Left hindlimb (tissue), 1 donor: Measurements from ENCODE around the gene TFCP2L1.
"Not testable (repeated sequence)": the region's sequence is repeated elsewhere in the genome, so short reads cannot be mapped to it uniquely, and the experiment has no call there.

ENCODE experiments used
- DNase-seq: peaks from one replicate; pipeline ENCODE4 v3.0.0-alpha.2; 2018

TFCP2L1 gene, protein sequence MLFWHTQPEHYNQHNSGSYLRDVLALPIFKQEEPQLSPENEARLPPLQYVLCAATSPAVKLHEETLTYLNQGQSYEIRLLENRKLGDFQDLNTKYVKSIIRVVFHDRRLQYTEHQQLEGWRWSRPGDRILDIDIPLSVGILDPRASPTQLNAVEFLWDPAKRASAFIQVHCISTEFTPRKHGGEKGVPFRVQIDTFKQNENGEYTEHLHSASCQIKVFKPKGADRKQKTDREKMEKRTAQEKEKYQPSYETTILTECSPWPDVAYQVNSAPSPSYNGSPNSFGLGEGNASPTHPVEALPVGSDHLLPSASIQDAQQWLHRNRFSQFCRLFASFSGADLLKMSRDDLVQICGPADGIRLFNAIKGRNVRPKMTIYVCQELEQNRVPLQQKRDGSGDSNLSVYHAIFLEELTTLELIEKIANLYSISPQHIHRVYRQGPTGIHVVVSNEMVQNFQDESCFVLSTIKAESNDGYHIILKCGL

DNA sequence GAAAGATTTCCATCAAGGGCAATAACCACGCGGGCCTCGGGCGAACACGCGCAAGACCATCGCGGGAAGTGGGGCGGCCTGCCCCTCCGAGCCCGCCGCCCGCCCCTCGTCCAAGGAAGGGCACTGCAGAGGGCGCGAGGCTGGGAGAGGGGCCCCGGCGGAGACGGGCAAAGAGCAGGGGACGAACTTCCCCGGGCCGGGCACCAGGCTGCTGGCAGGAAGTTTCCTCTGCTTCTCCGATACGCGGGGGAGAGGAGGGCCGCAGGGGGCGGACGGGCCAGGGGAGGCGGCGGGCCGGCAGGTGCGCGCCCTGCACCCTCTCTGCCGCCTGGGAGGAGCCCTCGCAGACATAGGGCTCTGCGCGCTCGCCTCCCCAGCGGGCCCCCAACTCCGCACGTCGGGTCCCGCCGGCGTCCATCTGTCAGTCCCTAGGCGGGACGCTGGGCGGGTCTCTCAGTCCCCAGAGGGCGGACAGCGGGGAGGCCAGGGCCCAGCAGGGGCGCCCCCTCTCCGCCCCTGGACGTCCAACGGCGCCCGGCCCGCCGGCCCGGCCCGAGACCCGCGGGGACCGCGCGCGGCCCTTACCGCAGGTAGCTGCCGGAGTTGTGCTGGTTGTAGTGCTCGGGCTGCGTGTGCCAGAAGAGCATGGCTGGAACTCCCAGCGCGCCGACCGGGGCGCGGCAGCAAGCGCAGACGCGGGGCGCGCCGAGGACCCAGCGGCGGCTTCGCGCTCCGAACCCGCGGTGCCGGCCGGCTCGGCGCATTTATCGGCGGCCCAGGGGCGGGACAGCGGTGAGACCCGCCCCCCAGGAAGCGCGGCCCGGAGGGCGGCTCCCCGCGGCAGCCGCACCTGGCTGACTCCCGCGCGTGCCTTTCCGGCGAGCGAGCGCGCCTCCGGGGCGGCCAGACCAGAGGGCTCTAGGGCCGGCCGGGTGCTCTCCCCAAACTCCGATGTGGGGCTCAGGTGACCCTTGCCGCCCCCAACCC lies at the start of gene TFCP2L1:
Gene TFCP2L1 (minus strand): TSS at position 740 of the 987 bp plus-strand sequence. CDS start 93 bp downstream, at position 647.
- DNase-seq, result no peak

DNA sequence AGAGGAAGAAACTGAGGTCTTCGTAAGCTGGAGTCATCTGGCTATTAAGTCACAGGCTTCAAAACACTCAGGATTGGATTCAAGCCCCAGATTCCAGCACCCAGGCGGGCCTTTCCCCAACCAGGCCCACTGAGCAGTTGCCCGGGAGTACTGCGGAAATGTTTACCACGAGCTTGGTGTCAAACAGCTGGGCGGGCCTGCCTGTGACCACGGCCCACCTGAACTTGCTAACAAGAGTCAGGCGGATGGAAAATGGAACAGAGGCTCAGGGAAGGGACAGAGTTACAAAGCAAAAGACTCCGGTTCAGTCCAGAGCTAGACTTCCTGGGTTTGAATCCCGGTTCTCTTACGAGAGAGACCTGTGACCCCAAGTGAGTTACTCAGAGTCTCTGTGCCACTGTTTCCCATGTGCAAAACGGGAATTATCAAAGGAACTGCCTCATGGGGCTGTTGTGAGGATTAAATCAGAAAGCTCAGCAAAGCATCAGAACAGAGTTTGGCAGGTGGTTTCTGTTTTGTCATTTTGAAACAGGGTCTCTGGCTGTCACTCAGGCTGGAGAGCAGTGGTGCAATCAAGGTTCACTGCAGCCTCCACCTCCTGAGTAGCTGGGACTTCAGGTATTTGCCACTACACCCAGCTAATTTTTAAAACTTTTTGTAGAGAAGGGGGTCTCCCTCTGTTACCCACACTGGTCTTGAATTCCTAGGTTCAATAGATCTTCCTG lies 49.0 kb upstream of the TFCP2L1 start:
- no peak for DNase-seq

DNA sequence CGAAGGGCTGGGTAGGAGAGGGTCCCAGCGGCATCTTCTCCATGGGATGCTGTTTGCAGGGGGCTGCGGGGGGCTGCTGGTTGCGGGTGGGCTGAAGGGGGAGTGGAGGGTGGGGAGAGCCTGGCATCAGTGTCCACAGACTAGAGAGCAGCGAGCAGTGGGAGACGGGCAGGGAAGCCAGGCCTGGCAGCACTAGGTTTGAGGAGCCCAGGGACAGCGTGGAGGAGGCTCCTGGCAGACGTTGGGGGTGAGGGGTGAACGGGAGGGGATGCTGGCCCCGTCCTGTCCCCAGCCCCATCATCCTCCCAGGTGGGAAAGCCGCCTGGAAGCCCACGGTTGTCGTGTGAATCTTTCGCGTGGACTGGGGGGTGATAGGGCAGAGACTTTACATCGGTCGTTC lies 48.2 kb upstream of the TFCP2L1 start:
- no peak for DNase-seq

GRCh38 chr2:121331324-121331723 lies 46.3 kb upstream of the TFCP2L1 start:
- not testable (repeated sequence) for DNase-seq

- no peak for DNase-seq
These were observed 45.9 kb upstream of the TFCP2L1 start for GRCh38 chr2:121330921-121331320.

DNA sequence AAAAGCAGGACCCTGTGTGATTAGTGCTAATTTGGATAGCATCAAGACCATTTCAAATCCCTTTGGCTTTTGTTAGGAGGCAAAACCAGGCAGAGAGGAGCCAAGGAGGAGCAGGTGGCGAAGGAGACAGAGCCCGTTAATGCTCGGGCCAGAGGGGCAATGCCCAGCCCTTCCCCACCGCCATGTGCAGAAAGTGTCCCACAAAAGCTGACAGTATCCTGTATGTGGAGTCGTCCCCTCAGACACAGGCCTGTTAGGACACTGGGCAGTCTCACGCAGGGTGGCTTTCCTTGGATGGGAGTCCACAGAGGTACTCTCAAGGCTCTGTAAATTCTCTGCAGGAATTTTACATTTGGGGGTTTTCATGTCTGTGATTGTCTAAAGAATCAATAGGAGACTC lies 44.8 kb upstream of the TFCP2L1 start:
- no peak for DNase-seq

DNA sequence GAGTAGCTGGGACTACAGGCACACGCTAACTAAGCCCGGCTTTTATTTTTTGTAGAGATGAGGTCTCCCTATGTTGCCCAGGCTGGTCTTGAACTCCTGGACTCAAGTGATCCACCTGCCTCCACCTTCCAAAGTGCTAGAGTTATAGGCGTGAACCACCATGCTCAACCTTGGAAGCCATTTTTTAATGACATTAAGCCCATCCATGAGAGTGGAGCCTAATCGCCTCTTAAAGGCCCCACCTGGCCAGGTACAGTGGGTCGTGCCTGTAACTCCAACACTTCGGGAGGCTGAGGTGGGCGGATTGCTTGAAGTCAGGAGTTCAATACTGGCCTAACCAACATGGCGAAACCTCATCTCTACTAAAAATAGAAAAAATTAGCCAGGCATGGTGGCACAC lies 41.6 kb upstream of the TFCP2L1 start:
- DNase-seq, result no peak

- DNase-seq, result no peak
These were observed 39.6 kb upstream of the TFCP2L1 start for GRCh38 chr2:121324601-121325000.

- no peak for DNase-seq
These were observed 36.5 kb upstream of the TFCP2L1 start for GRCh38 chr2:121321476-121321875.

GRCh38 chr2:121319941-121320340 lies 34.9 kb upstream of the TFCP2L1 start:
- DNase-seq, result no peak

- no peak for DNase-seq
These were observed 32.0 kb upstream of the TFCP2L1 start for GRCh38 chr2:121316986-121317385.

GRCh38 chr2:121313701-121314100 lies 28.7 kb upstream of the TFCP2L1 start:
- DNase-seq, result not testable (repeated sequence)

DNA sequence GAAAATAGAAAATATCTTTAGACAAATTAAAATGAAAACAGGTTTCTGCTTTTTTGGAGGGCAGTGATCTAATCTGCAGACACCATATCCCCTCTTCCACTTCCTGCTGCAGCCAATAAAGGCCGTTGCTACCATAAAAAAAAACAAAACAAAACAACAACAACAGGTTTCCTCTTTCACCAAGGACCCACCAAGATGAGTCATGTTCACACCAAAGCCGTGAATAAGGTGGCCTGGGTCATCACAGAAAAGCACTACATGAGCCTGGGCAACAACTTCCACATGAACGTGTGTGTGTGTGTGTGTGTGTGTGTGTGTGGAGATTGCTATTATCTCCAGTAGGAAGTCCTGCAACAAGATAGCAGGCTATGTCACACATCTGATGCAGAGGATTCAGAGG lies 24.8 kb upstream of the TFCP2L1 start:
- no peak for DNase-seq

- no peak for DNase-seq
These were observed 24.3 kb upstream of the TFCP2L1 start for GRCh38 chr2:121309323-121309722.

DNA sequence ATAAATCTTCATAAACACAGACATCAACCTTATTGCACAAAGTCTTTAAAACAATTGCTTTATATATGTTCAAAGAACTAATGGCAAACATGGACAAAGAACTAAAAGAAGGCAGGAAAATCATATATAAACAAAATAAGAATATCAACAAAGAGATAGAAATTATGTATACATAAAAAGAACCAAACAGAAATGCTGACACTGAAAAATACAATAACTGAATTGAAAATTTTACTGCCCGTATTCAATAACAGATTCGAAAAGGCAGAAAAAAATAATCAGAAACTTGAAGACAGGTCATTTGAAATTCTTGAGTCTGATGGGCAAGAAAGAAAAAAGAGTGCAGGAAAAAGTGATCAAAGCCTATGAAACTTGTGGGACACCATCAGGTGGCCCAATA lies 22.0 kb upstream of the TFCP2L1 start:
- DNase-seq, result no peak

- DNase-seq, result no peak
These were observed 19.9 kb upstream of the TFCP2L1 start for GRCh38 chr2:121304941-121305340.

- DNase-seq, result peak; percentile 57
These were observed 18.7 kb upstream of the TFCP2L1 start for GRCh38 chr2:121303531-121304263.

DNA sequence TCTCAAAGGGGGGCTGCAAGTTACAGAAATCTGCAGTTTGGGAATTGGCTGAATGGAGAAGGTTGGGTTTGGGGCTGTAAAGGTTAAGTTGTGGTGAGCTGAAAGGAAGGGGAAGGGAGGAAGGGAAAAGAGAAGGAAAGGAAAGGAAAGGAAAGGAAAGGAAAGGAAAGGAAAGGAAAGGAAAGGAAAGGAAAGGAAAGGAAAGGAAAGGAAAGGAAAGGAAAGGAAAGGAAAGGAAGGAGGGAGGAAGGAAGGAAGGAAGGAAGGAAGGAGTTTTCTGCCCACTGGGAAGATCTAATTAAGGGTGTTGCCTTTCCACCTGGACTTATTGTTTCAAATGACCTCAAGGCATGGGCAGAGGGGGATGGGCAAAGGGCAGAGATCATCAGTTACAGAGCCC lies 16.2 kb upstream of the TFCP2L1 start:
- not testable (repeated sequence) for DNase-seq

GRCh38 chr2:121298476-121298875 lies 13.5 kb upstream of the TFCP2L1 start:
- no peak for DNase-seq

GRCh38 chr2:121297866-121298265 lies 12.9 kb upstream of the TFCP2L1 start:
- not testable (repeated sequence) for DNase-seq

- DNase-seq, result no peak
These were observed 12.3 kb upstream of the TFCP2L1 start for GRCh38 chr2:121297217-121297830.
